HepG2 (cell line): ENCODE results near the gene CXorf65.

Source experiments
- EED ChIP-seq: sonication (generic); formaldehyde crosslinking; IDR thresholded peaks from 2 replicates; pipeline ENCODE4 v1.5.0; 2020; ENCODE audit warnings: mild to moderate bottlenecking, missing genetic modification reagents
- HNRNPL ChIP-seq: fragments of 200-400 bp; formaldehyde crosslinking; IDR thresholded peaks from 2 replicates; pipeline ENCODE4 v1.6.1; 2017; ENCODE audit warnings: mild to moderate bottlenecking, low read depth, low read length
- RAD21 ChIP-seq: fragments of 450-650 bp; formaldehyde crosslinking; IDR thresholded peaks from 2 replicates; pipeline ENCODE4 v1.5.0; 2020; ENCODE audit warnings: mild to moderate bottlenecking
- ZNF232 ChIP-seq: sonication (generic); formaldehyde crosslinking; IDR thresholded peaks from 2 replicates; pipeline ENCODE4 v1.4.0; 2020; ENCODE audit warnings: missing genetic modification reagents, borderline replicate concordance
- ZNF766 ChIP-seq: sonication (generic); formaldehyde crosslinking; IDR thresholded peaks from 2 replicates; pipeline ENCODE4 v1.5.0; 2020; ENCODE audit warnings: missing genetic modification reagents, borderline replicate concordance

- no peak for TF ChIP-seq EED
- TF ChIP-seq HNRNPL, result no peak
- no peak for TF ChIP-seq ZNF766 (CRISPR knock-in tag)
- no peak for TF ChIP-seq RAD21 (CRISPR knock-in tag)
- TF ChIP-seq ZNF232, result no peak
These were observed 21.8 kb upstream of the CXorf65 start for GRCh38 chrX:71128166-71128833.
